Measurements from ENCODE around the gene MTA1. TPM values are rescaled to one million over a fixed set of nuclear protein-coding genes. Genes with fewer than 3 reads are reported as not detected.

Gene MTA1
- total and polyA plus RNA-seq, 2 donors (not counting 1 experiment from before 2014, with no cell fraction given) = 137 to 147 TPM

- peak; percentile 100 for DNase-seq
- Histone ChIP-seq H3K79me2 (ENCODE audit: control insufficient read depth, insufficient read depth, low read length) (peaks cover 9% of the 10 kb centered on the region), H3K4me2 (replicated peaks; ENCODE audit: low read depth, low read length, poor library complexity, severe bottlenecking) (peak within 1 kb of the TSS; percentile 100), H3K9me3 (ENCODE audit: control extremely low read depth in 1 of 3, control insufficient read depth in 2 of 3, insufficient read depth in 1 of 3, low read length in 2 of 3) (no peaks in the 10 kb centered on the region), H3K27me3 (replicated peaks in 1 of 4; ENCODE audit: control extremely low read depth in 1 of 4, control insufficient read depth in 3 of 4, insufficient read depth in 4 of 4, low read length in 3 of 4) (no peaks in the 10 kb centered on the region), H3K9ac (ENCODE audit: low read length) (peak within 1 kb of the TSS; percentile 86), H3K36me3 (replicated peaks in 1 of 2; ENCODE audit: control extremely low read depth in 1 of 2, control insufficient read depth in 1 of 2, extremely low read depth in 1 of 2, insufficient read depth in 2 of 2, low read length in 1 of 2) (peaks cover 0 to 9% of the 10 kb centered on the region in 2 experiments), H4K20me1 (ENCODE audit: control insufficient read depth, insufficient read depth, low read length, poor library complexity, severe bottlenecking) (peaks cover 26% of the 10 kb centered on the region), H2AFZ (ENCODE audit: insufficient read depth, low read depth, low read length, poor library complexity, severe bottlenecking) (peak within 1 kb of the TSS; percentile 72), H3K27ac (ENCODE audit: low read length in 2 of 2) (peak within 1 kb of the TSS; percentile 95 to 96), H3K4me3 (ENCODE audit: control extremely low read depth in 1 of 5, extremely low read depth in 1 of 5, insufficient read depth in 1 of 5, low read depth in 2 of 5, low read length in 4 of 5) (peak within 1 kb of the TSS in 4 of 5 experiments; percentile 65 to 89 (median 79)), H3K4me1 (ENCODE audit: control insufficient read depth in 2 of 2, insufficient read depth in 2 of 2, low read length in 2 of 2) (peaks cover 33 to 49% of the 10 kb centered on the region in 2 donors)
- H3K27me3 Mint-ChIP-seq = no peaks in the 10 kb centered on the region
- under 1% methylated on average over 94 of the region's 94 CpGs for WGBS (ENCODE audit: insufficient coverage)
- intact Hi-C loops (cut with micrococcal nuclease) = loop anchor here (1.0 to 5.0 kb wide), 10 partner anchors 9 to 398 kb away; partner anchors contain the start of genes BRF1, CRIP2, PACS2 and TEX22
- peak within 1 kb of the TSS; percentile 97 for H3K27ac Mint-ChIP-seq
- TF ChIP-seq EZH2 (IDR thresholded peaks at IDR 0.05; ENCODE audit: borderline replicate concordance, insufficient read depth, low read depth, low read length, poor library complexity, severe bottlenecking) = peak; percentile 80
- peak; percentile 82 for TF ChIP-seq CTCF (IDR thresholded peaks at IDR 0.05)
- POLR2A ChIA-PET = interaction anchor here (0.9 to 2.2 kb wide), 8 partner anchors 9 to 243 kb away, joined by 3 to 39 read pairs (median 4); partner anchors contain the start of gene BTBD6
- peak within 1 kb of the TSS; percentile 90 for H3K4me3 Mint-ChIP-seq
- ATAC-seq (ENCODE audit: low read depth) = peak; percentile 69
- peaks cover 35% of the 10 kb centered on the region for H3K4me1 Mint-ChIP-seq
- CTCF ChIA-PET = interaction anchor here (0.8 to 4.5 kb wide), 23 partner anchors 12 to 887 kb away, joined by 3 to 121 read pairs (median 7); partner anchors contain the start of gene BRF1
- H3K9me3 Mint-ChIP-seq (ENCODE audit: insufficient read depth) = no peaks in the 10 kb centered on the region
Observed at GRCh38 chr14:105490572-105491365, 71.1 kb downstream of the MTA1 start, which contains the start of gene TEDC1. TSS of gene TEDC1 (plus strand) at chr14:105491246. CDS start at chr14:105491376, 130 bp downstream.
